T-helper 9 cell (primary cell): Measurements from ENCODE around the gene LHFPL3.

Source experiments
- DNase-seq: peaks from one replicate; pipeline ENCODE4 v3.0.0-alpha.2; 2020

The LHFPL3 gene

DNA sequence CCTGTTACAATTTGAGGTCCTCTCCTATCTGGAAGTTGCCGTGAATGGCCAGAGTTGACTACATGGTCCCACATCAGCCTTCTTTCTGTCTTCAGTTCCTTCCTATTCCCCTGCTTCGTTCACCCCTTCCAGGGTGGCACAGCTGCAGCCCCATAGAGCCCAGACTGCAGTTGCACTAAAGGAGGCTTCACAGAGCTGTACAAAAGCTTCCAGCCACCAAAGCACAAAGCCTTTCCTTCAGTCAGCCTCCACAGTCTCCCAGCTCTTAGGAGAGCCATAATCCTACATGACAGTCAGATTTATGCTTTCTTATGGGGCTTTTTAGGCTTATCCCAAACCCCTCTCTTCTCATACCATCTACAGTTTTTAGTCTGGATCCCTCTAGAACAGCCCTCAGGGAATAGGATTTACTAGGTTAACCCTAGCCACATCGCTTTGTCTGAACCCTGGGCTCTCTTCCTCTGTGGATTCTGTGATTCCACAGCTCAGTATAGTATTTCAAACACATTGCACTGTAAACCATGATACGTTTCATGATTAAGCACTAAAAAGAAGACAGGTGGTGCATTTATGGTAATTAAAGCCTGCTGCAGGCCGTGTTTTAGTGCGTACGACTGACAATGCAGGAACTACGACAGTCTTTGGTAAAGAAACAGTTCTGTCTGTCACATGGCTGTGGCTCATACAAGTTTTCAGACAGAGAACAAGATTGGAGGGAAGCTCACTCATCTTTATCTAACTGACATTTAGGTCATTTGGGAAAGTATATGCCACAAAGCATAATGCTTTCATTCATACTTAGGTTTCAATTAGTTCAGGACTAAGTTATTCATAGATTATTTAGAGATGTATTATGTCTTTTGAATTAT lies 477.3 kb downstream of the LHFPL3 start:
- DNase-seq, result no peak

DNA sequence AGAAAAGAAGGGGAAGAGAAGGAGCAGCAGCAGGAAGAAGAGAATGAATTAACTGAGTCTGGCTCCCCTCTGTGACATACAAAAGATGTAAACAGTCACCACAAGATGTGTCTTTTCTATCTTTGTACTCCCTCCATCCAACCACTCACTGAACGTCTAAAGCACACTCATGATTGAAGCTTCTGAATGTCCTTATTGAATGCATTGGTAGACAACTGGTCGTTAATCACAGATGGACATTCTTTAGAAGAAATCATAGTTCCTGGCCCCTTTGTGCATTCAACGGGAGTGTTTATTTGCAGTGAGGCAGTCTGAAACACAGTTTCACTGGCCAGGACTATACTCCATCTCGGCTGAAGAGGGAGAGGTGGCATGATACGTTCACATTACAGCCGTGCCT lies 479.3 kb downstream of the LHFPL3 start:
- DNase-seq, result no peak

GRCh38 chr7:104809906-104810305 lies 481.5 kb downstream of the LHFPL3 start:
- no peak for DNase-seq

- no peak for DNase-seq
Observed at GRCh38 chr7:104814126-104814525, 485.7 kb downstream of the LHFPL3 start.

DNA sequence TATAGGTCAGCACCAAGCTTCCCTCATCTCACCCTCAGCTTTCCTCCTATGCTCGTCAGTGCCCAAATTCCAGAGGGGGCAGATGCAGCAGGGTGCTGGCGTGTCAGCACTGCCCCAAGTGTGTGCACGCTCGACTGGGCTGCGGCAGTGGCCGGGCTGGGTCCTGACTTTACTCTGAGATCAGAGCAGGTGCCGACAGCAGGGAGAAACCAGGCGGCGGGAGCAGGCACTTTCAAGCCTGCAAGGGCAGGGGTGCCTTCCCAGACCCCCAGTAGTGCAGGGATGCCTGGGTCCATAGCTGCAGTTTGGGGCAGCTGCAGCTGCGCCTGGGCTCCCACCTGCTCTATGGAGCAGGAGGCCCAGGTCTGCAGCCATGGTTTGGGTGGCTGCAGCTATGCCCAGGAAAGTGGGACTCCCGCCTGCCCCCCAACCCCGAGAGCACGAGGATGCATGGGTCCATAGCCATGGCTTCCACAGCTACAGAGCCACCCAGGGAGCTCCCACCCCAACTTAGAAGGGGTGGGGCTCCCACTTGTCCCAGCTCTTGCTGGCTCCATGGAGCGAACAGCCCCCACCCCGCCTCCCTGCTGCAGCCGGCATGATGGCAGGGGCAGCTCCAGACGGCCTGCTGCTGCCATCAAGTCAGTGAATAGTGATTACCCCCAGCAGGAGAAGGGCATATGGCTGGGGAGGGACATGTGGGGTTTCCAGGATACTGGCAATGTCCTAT lies 486.4 kb downstream of the LHFPL3 start:
- no peak for DNase-seq

GRCh38 chr7:104816537-104816936 lies 488.1 kb downstream of the LHFPL3 start:
- no peak for DNase-seq

DNA sequence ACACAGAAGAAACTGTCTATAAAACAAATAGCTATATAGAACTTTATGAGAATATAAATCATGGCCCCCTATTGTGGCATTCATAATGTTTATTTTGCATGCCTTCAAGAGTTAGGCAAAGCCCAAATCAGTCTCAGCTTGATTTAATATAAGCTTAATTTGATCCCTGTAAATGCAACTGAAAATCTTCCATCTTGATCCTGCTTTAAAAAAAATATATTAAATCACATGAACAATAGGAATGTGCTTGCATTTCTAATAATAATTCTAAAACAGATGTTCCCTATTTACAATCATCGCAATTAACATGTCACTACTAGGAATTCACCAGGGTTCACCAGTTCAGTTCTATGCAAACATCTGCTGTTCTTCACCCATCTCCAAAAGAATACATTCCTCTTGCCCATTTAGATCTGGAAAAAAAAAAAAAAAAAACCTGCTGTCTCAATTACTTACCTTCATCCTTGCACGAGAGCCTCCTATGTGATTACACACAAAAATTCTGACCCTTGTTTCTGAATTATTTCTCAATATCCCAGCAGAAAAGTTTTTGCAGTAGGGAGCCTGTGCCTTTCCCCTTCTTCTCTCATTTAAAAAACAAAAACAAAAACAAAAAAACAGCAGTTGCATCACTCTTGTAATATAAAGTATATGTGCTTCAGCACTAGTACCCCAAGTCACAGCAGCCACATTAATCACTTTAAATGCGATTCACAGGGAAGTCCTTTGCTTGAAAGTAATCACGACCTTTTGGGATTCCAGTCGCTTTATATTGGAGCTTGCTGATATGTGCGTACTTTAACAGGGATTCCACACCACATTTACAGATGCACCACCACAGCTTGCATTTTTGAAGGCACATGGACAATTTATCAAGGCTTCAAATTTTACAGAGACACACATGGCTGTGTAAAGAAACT lies 490.8 kb downstream of the LHFPL3 start:
- no peak for DNase-seq

DNA sequence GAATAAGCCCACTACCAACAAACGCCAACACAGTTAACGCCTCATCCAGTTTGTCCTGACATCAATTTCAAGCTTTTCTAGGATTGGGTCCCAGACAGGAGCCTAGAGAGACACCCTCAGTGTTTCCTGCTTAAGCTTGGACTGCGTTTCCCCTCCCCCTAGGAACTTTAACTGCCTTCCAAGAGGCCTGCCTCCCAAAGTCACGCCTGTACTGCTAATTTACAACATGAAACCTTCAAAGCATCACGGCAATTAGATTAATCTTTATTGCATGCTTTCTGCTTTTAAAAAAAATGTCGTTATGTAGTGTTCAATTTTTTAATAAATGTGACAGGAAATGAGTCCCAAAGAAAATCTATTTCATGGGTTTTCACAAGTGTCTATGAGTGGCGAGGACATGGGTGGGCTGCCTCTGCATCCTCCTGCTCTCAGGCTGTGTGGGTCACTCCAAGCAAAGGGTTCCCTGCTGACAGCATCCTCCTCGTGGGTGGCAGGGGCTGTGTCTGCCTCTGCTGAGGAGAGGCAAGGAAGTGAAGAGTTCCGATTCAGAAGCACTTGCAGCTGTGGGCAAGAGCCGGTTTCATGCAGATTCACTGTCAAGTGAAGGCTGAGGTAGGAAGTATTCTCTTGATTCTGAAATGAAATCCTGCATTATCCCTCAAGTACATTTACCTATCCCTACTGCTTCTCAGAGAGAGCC lies 492.6 kb downstream of the LHFPL3 start:
- no peak for DNase-seq

GRCh38 chr7:104823177-104823576 lies 494.8 kb downstream of the LHFPL3 start:
- DNase-seq, result no peak

GRCh38 chr7:104825099-104825498 lies 496.7 kb downstream of the LHFPL3 start:
- no peak for DNase-seq

DNA sequence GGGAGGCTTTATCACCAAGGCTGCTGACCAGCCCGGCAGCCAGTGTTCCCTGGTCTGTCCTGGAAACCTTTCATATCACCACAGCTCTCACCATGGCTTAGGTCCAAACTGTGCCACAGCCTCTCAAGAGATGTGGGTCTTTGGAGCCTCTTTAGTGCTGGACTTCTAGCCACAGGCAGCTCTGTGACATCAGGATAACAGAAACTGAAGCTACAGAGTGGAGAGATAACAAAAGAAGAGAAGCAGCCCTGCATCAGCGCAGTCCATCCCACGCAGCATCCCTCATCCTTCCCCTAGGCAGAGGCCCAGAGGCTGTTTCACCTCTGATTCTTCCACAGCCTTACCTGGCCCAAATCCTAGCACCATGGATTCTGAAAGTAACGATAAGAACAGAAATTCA lies 497.7 kb downstream of the LHFPL3 start:
- DNase-seq, result no peak

- DNase-seq, result no peak
Observed at GRCh38 chr7:104836976-104837375, 508.6 kb downstream of the LHFPL3 start.

- no peak for DNase-seq
Observed at GRCh38 chr7:104838537-104839299, 510.3 kb downstream of the LHFPL3 start.

- no peak for DNase-seq
Observed at GRCh38 chr7:104839842-104840241, 511.4 kb downstream of the LHFPL3 start.

GRCh38 chr7:104841798-104842197 lies 513.4 kb downstream of the LHFPL3 start:
- no peak for DNase-seq

DNA sequence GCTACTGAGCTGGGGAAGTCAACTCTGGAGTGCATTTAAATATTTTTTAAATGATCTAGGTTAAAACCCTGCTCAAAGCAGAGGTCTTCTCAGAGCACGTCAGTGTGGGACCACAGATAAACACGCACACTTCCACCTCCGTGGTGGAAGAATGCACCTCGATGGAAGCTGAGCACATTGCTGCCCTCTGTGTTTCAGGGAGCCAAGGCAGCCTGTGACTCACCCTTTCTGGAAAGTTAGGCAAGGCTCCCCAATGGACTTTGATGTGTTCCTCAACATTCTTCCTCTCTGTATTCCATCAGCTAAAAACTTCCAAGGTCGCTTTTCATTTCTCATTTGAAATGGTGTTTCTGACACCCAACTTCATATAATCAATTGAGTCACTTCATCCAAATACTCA lies 514.8 kb downstream of the LHFPL3 start:
- DNase-seq, result no peak

- no peak for DNase-seq
Observed at GRCh38 chr7:104845557-104845956, 517.2 kb downstream of the LHFPL3 start.

GRCh38 chr7:104846731-104847130 lies 518.3 kb downstream of the LHFPL3 start:
- no peak for DNase-seq

DNA sequence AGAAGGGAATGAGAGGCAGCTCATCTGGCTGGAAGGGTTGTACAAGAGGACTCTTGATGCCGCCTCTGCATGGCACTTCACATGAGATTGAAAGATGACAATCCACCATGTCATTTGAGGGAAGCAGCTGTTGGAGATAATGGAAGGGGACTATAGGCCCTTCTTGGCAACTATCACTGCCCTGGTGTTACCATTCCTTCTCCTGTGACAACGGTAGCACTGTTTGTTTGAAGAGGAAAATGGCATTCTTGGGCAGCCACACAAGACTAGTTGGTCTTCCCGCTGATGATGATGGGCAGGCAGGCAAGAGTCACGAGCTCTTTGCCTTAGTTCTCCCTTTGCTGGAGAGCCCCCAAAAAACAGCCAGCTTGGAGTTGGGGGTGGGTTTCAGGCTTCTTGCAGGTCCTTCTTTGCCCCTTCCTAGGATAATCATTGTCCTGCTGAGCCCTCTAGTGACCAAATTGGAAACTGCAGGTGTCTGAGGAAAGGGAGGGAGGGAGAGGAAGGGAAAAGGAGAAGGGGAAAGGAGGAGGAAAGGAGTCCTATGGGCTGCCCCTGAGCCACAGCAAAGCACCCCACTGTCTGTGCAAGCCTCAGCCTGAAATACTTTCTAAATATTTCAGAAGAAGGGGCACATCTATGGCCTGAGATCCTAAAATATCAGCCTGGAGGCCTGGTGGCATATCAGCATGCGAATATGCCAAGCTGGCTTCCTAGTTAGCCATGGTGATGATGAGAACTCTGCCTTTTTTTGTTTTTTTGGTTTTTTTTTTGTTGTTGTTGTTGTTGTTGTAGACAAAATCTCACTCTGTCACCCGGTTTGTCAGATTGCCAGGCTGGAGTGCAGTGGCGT lies 520.0 kb downstream of the LHFPL3 start:
- peak; percentile 49 for DNase-seq

DNA sequence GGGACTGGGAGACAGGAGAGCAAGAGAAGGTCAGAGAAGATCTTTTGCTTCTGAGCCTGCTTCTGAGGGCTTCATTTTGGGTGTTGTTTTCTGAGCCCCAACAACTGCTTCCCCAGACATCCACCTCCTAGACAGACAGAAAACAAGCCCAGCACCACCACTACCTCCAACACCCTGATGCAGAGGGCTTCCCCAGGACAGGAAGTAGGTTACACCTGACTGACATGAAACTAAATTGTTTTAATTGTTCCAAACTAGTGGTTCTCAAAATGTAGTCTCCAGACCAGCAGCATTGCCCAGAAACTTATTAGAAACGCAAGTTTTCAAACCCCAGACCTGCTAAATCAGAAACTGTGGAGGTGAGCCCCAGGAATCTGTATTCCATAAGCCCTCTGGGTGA lies 522.0 kb downstream of the LHFPL3 start:
- no peak for DNase-seq

DNA sequence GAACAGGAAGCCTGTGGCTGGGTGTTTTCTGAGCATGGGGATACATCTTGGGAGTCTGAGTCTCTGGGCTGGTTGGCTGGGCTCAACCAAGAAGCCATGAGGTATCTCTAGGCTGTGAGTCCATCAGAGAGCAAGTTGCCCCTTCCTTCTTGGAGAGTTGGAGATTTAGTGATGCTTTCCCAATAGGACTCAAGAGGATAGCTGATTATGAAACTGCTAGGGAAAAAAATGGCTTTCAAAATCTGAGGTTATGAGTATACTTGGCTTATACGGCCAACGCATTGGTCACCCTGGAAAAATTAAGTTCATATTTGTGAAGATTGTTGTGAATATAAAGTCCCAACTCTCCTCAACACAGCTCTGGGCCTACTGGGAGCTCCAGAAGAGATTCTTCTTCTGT lies 522.9 kb downstream of the LHFPL3 start:
- DNase-seq, result no peak
